ENCODE data around the gene SEMA3A.
A peak's percentile ranks its signal among the peaks of the same experiment; 100 is the strongest.
"Not testable (repeated sequence)": the region's sequence is repeated elsewhere in the genome, so short reads cannot be mapped to it uniquely, and the experiment has no call there.

The SEMA3A gene

GRCh38 chr7:84194484-84195271 lies at the start of gene SEMA3A:
Gene SEMA3A (minus strand): TSS chr7:84194789. CDS start chr7:84194586, 203 bp downstream.
- peak; percentile 80 to 81 for DNase-seq

GRCh38 chr7:84243037-84243436 lies 48.4 kb upstream of the SEMA3A start:
- not testable (repeated sequence) for DNase-seq

DNA sequence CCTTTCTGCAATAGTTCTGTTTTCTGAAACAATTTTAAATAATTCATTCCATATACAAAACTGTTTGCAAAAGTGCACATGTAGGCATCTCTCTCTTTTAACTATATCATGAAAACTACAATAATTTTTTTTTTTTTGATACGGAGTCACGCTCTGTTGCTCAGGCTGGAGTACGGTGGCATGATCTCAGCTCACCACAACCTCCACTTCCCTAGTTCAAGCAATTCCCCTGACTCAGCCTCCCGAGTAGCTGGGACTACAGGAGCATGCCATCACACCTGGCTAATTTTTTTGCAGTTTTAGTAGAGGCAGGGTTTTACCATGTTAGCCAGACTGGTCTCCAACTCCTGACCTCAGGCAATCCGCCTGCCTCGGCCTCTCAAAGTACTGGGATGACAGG lies 44.0 kb upstream of the SEMA3A start:
- DNase-seq: no peak

- DNase-seq: no peak
These were observed 43.1 kb upstream of the SEMA3A start for GRCh38 chr7:84237533-84238173.

DNA sequence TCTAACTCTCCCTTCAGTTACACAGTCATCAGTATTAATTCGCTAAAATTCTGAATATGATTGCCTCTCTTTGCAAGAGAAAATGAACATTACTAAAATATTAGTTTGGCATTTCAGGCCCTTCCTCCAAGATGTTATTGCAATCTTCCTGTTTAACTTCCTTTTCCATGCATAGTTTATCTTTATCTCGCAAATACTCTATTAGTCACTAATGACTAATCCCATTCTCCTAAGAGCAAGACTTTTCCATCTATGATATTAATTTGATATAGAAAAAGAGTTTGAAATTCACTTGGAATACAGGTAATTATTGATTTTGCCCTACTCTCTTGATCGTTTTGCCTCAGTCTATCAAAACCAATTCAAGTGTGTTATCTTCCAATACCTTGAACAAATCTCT lies 41.8 kb upstream of the SEMA3A start:
- DNase-seq: no peak

DNA sequence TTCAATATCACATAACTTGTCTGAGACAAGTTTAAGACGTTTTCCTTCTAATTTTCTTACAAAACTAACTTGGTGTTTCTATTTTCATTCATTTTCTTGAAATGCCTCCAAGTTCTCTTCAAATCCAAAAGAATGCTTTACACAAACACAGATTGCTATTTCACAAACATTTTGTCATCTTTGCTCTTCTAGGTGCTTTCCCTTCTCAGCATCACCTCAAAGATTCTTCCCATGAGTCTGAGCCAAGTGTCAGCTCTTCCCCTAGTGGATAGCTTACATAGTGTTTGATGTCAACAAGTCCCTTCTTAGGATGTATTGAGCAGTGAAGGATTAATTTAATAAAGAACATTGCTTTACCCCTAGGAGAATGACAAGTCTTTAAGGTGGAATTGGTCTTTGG lies 38.1 kb upstream of the SEMA3A start:
- DNase-seq: no peak

DNA sequence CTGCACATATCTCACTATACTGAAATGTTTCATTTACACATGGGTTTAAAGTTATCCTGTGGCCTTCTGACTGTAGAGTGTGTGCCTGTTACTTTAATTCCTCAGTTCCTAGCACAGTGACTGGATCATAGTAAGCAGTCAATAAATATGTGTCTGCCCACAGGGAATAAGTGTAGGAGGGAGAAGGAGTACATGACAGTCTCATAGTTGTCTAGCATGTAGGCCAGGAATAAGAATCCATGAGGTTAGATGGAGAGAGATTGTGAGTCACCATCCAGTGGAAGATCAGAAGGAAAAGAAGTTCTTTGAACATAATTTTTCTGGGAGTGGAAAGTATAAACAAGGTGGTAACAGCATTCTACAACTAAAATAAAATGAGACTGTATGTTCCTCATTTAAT lies 36.6 kb upstream of the SEMA3A start:
- DNase-seq: no peak

DNA sequence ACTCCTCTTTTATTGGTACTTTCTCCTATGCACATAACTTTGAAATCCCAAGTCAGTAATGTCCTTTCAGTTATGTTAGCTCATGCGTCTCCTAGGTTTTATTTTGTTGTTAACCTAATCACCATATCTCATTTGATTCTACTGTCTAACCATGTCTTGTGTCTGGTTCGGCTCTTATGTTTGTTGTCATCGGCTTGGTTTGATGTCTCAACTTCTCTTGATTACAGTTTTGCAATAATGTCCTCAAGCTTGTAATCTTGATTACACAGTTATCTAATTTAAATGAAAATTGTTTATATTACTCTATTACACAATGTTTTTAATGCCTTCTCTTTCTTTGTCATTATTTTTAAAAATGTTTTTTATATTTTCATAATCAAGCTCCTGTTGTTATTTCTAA lies 35.9 kb upstream of the SEMA3A start:
- no peak for DNase-seq

DNA sequence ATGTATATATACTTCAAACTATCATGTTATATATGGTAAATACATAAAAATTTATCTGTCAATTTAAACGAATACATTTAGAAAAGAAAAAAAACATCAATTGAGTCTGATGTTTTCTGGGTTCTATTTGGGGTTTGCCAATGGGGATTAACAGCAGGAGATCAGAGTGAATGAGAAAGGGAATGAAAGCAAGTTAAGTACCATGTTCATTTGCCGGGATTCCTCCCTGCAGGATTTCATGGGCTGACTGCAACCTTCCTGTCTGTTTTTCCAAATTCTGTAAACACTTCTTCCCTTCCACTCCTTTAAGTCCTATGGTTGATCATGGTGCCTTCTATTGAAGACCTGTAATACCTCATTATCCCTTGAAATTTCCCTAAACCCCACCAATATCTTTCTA lies 33.9 kb upstream of the SEMA3A start:
- DNase-seq: no peak

DNA sequence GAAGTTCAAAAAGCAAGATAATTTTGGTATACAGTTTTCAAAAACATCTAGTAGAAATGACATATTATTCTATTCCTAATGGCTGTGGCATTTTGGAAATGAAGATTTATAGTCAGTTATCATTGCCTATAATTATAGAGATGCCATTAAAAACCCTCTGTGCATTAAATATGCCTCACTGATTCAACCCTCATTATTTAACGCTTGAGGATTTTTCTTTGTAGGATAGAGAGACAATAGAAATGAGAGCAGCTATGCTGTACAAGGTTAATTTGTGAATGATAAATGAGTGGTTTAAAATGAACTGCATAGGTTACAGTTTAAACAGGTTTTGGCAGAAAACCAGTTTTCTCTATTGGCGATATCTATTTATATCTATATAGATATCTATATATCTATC lies 32.2 kb upstream of the SEMA3A start:
- DNase-seq: no peak

DNA sequence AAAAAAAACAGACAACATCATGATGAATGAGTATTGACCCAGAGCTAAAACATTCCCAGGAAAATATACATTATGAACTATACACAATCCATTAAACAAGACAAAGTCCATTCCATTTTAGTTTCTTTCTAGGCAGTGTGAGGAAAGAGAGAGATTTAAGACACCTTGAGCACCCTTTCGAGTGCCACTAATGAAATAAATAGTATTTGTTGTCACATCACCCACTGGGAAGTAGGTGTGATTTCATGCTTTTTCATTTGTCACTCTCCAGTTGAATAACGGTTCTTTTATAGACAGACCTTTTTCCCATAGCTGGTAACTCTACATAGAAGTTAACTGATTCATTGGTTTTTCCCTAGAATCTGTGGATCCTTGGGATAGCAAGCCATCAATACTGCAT lies 29.9 kb upstream of the SEMA3A start:
- no peak for DNase-seq

DNA sequence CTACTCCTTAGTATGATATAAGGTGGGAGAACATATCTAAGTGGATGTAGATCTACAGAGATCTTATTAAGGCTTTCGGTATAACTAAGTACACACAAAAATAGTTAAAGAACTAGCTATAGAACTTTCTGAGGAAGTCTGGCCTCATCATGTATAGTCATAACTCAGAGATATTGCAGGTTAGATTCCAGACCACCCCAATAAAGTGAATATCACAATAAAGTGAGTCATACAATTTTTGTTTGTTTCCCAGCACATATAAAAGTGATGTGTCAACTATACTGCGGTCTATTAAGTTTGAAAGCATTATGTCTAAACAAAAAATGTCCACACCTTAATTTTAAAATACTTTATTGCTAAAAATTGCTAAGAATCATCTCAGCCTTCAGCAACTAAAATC lies 24.7 kb upstream of the SEMA3A start:
- no peak for DNase-seq

DNA sequence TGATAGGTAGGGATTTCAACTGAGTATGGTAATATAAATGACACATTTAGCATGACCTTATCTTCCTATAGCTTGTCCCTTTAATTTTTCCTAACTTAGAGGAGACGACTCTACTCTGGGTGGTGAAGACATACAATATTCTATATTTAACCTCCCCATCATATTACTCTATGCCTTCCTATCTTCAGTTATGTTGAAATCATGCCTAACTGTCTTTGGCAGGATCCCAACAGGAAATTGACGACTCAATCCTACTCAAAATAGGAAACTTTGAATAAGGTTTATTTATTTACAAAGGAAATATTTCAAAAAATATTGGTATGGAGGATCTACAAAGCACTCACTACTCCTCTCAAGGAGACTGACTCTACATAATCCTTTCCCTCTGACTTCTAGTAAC lies 24.1 kb upstream of the SEMA3A start:
- DNase-seq: no peak

DNA sequence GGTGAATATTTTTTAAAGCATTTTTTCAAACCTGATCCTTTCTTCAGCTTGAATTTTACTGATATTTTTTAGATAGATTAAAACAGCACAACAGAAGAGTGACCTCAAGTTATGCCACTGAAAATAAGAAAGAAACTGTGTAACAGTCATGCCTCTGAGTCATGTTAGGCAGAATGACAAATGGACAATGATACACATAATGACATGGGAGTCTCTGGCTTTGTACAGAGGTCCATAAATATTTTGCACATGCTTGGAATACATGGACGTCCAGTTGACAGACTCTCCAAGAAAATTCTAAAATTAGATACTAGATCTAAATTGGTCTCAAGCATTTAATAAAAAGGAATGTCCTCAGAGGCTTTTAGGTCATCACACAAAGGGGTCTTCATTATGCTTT lies 21.9 kb upstream of the SEMA3A start:
- no peak for DNase-seq

- DNase-seq: not testable (repeated sequence)
These were observed 20.2 kb upstream of the SEMA3A start for GRCh38 chr7:84214757-84215156.

DNA sequence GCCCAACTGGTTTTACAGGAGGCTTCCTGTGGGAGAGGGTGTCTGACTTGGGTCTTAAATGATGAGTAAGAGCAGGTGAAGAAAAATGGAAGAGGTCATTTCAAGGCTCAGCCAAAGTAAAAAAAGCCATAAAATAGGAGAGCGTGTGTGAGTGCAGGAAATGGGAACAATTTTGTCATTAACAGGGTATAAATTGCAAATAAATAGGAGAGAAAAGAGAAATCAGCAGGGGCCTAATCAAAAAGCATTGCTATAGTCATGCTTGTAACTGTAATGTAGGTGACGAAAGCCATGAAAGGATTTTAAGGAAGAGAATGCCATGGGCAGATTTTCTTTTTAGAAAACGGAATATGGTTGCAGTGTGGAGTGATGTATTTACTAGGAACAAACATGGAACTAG lies 15.7 kb upstream of the SEMA3A start:
- no peak for DNase-seq

DNA sequence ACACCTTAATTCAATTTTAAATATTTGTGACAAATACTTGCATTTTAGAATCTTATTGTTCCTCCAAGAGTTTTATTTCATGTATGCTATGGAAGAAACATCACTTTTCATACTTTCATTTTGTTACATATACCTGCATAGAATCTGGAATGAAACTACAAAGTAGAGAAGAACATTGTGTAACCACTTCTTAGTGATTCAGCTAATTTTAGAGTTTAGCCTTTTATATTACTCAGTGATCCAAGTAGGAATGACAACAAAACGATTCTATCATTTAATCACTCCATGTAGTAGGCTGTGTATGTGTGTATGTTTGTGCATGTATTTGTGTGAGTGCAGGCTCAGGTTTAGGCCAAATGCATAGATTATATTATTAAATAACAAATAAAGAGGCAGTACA lies 14.4 kb upstream of the SEMA3A start:
- no peak for DNase-seq

DNA sequence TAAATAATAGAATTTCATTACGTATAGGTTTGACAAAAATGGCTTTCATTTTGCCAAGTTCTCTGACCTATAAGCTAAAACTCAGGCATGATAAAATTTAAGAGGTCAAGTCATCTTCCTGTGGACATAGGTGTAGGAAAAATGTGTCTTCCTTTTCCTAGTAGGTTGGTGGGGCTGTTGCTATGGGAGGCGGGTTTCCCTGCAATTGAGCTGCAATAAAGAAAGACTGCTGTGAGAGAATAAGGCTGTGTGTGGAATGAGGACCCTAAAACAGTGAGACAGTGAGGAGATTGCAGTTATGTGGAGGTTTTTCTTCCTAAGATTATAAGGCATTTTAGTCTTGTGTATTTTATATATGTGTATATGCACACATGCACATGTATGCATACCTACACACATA lies 13.0 kb upstream of the SEMA3A start:
- no peak for DNase-seq

- no peak for DNase-seq
These were observed 12.4 kb upstream of the SEMA3A start for GRCh38 chr7:84207025-84207424.

DNA sequence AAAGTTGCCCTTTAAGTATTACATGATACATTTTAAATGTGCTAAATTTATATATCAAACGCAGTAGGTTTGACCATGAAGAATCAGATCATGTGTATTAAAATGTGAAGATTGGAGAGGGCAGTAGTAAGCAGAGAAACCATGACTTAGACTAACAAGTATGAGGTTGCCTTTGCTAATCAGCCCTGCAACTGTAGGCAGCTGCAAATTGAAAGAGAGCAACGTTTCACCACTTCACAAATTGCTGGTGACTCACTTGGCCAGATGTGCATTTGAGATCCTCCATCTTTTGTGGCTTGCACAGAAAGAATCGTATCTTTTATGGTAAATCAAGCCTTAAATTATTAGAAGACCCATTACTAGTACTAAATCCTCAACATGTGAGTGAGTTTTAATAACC lies 10.1 kb upstream of the SEMA3A start:
- no peak for DNase-seq

DNA sequence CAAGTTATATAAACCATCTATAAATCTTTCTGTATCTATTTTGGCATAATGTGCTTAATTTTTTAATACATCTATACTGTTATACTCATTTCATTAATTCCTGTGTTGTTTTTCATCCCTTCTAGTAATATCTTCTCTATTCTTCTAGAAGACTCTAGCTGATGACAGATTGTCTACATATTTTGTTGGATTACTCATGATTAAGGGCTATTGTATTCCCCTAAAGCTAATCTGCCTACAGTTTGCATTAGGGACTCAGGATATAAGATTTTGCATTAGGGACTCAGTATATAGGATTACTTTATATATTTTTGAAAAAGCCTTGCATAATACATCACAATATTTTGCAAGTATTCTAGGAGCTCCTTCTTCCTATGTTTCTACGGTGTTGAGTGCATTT lies 8.3 kb upstream of the SEMA3A start:
- DNase-seq: peak in 1 of 2 experiments; percentile 73

DNA sequence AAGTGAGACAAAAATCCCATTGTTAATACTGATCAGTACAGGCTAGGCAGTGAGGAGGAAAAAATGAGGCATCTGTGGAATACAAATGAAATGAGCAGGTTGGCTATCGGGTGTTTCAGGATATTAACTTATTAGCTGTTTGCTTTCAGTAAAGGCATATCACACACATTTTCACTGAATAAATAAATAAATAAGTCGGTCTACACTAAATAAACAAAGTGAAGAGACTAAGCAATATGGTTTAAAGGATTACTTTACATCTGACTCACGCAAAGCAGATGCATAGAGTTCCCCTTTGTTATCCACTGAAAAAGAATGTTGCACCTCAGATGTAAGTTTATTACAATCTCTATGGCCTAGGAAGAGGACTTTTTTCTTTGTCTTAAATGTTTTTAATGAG lies 6.3 kb upstream of the SEMA3A start:
- DNase-seq: peak in 1 of 2 experiments; percentile 53

- no peak for DNase-seq
These were observed 4.6 kb upstream of the SEMA3A start for GRCh38 chr7:84199216-84199615.

DNA sequence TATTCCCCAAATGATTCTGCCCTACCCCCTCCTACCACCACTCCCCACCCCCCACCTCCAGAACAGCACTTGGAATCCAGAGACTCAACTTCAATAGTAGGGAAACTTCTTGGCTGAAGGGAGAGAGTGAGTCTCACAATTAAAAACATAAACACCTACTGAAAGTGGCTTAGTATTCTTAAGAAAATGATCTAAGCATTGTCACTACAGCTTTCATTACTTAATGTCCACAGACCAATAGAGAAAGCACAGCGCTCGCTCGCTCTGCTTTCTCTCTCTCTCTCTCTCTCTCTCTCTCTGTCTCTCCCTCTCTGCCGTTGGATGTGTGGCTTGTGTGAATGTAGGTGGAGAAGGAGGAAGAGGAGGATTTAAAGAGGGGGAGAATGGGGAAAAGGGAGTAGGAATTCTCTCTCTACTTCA lies 1.5 kb upstream of the SEMA3A start:
- DNase-seq: no peak

Data from NCI-H524 (cell line).